ENCODE measurements around the gene QKI.
A peak's percentile ranks its signal among the peaks of the same experiment; 100 is the strongest.

QKI gene

GRCh38 chr6:163530406-163530805 lies 115.9 kb downstream of the QKI start:
- no peak overlapping the region for H3K4me3 ChIP-seq (replicated peaks in 1 of 2; ENCODE audit: low read depth in 2 of 2, low read length in 2 of 2)
- no peak for TF ChIP-seq CTCF (IDR thresholded peaks at IDR 0.05; ENCODE audit: low read depth, low read length)
- no peak for DNase-seq (ENCODE audit: low read depth in 2 of 2)

GRCh38 chr6:163531122-163531521 lies 116.6 kb downstream of the QKI start:
- no peak for DNase-seq (ENCODE audit: low read depth in 2 of 2)
- no peak overlapping the region for H3K4me3 ChIP-seq (replicated peaks in 1 of 2; ENCODE audit: low read depth in 2 of 2, low read length in 2 of 2)
- no peak for TF ChIP-seq CTCF (IDR thresholded peaks at IDR 0.05; ENCODE audit: low read depth, low read length)

DNA sequence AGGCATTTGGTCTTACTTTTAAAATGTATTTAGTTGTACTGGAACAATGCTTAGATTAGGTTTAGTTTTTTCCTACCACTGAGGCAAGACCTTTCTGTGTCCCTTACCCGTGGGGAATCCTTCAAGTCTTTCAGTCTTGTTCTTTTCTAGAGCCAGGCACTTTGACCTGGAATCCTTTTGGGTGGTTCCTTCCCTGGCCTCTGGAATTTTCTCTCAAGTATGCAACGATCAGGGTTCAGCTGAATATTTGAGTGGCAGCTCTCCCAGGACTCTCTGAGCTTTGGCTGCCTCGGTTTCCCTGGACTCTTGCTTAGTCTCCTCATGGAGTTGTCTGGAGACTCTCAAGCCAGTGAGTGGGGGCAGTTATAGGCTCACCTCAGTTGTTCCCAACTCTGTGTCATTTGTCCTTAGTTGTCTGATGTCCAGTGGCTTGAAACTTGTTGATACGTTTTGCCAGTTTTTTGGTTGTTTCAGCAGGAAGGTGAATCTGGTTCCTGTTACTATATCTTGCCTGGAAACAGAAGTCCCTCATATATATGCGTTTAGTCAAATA lies 118.1 kb downstream of the QKI start:
- TF ChIP-seq CTCF (IDR thresholded peaks at IDR 0.05; ENCODE audit: low read depth, low read length): no peak
- no peak for DNase-seq (ENCODE audit: low read depth in 2 of 2)

GRCh38 chr6:163533443-163533842 lies 118.9 kb downstream of the QKI start:
- H3K4me3 ChIP-seq (replicated peaks in 1 of 2; ENCODE audit: low read depth in 2 of 2, low read length in 2 of 2): no peak overlapping the region
- no peak for TF ChIP-seq CTCF (IDR thresholded peaks at IDR 0.05; ENCODE audit: low read depth, low read length)
- DNase-seq (ENCODE audit: low read depth in 2 of 2): peak; percentile 85 to 95

More for the DNA sequence above, 118.1 kb downstream of the QKI start:
- H3K4me3 ChIP-seq (replicated peaks in 1 of 2; ENCODE audit: low read depth in 2 of 2, low read length in 2 of 2): no peak overlapping the region

- no peak overlapping the region for H3K4me3 ChIP-seq (replicated peaks in 1 of 2; ENCODE audit: low read depth in 2 of 2, low read length in 2 of 2)
- TF ChIP-seq CTCF (IDR thresholded peaks at IDR 0.05; ENCODE audit: low read depth, low read length): no peak
- DNase-seq (ENCODE audit: low read depth in 2 of 2): peak; percentile 35 to 51
These were observed 122.3 kb downstream of the QKI start for GRCh38 chr6:163536770-163537169.

DNA sequence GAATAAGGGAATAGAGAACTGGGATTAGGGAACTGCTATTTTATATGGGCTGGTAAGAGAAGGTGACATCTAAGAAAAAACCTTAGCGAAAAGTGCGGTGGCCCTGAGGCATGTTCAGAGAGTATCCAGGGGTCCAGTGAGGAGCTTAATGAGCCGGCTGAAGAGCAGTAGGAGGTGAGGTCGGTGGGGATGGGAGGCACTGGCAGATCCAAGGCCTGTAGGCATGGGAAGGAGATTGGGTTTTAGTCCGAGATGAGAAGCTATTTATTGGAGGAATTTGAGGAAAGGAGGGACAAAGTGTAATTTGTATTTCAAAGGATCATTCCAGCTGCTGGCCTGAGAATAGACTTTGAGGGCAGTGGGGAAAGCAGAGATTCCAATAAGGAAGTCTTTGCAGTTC lies 123.8 kb downstream of the QKI start:
- DNase-seq (ENCODE audit: low read depth in 2 of 2): no peak
- no peak for TF ChIP-seq CTCF (IDR thresholded peaks at IDR 0.05; ENCODE audit: low read depth, low read length)
- no peak overlapping the region for H3K4me3 ChIP-seq (replicated peaks in 1 of 2; ENCODE audit: low read depth in 2 of 2, low read length in 2 of 2)

Measured in cardiac fibroblast (primary cell).